GM18868 (cell line): Measurements from ENCODE around the gene CMKLR1.

ENCODE experiments used
- ATAC-seq: cut with Tn5 transposase; IDR thresholded peaks from one replicate; pipeline ENCODE4 v1.9.1; 2021; ENCODE audit warnings: mild to moderate bottlenecking, moderate library complexity; ENCODE audit not compliant: unreplicated experiment

CMKLR1 gene

GRCh38 chr12:108302016-108302402 lies 37.1 kb downstream of the CMKLR1 start:
- no peak for ATAC-seq

- no peak for ATAC-seq
Measured at GRCh38 chr12:108301346-108301745, 37.8 kb downstream of the CMKLR1 start.

- ATAC-seq = no peak
Measured at GRCh38 chr12:108299980-108300696, 39.0 kb downstream of the CMKLR1 start.

- ATAC-seq = no peak
Measured at GRCh38 chr12:108299516-108299915, 39.6 kb downstream of the CMKLR1 start.

GRCh38 chr12:108298761-108299275 lies 40.3 kb downstream of the CMKLR1 start:
- ATAC-seq = no peak

DNA sequence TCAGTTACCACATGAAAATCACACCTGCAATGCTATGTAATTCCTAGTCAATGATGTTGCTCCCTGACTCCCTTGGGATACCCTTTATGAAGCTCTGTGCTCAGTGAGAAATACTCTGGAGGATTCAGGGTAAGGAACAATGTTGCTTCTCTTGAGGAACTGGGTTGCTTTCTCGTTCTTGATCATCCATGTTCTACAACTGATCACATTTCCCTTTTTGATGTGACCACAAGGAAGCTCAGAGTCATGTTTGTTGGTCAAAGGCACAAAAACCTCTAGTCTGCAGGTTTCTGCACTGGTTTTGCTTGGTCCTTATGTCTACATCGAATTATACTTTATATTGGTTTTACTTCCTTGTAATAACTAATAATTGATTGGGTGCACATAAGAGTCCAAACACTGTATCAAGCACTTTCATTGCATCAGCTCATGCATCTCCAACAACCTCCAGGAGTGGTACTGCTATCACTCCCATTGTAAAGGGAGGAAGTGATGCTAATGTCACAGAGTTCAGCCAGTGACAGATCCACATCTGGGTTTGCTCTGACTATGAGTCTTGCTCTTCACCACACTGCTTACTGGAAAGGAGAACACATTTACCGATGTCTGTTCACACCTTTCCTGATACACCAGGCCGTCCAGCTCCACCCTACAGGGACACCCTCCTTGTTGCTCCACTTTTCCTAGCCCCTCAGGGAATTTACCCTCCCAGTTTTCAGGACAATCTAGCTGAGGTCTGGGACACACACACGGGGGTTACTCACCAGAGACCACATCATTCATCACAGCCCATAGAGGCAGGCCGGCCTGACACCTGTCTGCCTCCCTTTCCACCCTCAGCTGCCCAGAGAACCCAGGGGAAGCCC lies 41.0 kb downstream of the CMKLR1 start:
- peak; percentile 74 for ATAC-seq

- ATAC-seq = no peak
Measured at GRCh38 chr12:108297424-108297823, 41.7 kb downstream of the CMKLR1 start.

DNA sequence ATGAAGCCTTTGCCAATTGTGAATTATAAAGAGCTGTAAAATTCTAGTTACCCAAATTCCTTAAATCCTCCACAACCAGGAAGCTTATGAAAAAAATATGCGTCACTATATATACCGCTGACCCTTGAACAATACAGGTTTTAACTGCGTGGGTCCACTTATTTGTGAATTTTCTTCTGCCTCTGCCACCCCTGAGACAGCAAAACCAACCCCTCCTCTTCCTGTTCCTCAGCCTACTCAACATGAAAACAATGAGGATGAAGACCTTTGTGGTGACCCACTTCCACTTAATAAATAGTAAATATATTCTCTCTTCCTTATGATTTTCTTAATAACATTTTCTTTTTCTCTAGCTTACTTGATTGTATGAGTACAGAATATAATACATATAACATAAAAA lies 42.2 kb downstream of the CMKLR1 start:
- ATAC-seq = no peak

DNA sequence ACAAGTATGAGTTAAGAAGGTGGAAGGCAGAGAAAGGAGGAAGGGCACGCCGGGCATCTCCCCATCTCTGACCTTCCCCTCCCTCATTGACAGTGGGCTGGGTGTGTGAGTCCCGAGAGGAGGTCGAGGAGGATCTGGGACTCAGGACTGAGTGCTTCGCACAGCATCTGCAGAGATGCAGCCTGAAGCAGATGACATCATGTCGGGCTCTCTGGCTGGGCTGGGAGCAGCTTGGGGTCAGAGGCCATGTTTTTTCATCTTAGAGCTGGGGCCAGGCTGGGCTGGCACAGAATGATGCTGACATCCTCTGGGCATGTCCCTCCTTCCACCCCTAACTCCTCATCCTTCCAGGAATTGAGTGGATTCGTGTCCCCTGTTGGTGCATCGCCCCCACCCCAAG lies 43.5 kb downstream of the CMKLR1 start:
- no peak for ATAC-seq

DNA sequence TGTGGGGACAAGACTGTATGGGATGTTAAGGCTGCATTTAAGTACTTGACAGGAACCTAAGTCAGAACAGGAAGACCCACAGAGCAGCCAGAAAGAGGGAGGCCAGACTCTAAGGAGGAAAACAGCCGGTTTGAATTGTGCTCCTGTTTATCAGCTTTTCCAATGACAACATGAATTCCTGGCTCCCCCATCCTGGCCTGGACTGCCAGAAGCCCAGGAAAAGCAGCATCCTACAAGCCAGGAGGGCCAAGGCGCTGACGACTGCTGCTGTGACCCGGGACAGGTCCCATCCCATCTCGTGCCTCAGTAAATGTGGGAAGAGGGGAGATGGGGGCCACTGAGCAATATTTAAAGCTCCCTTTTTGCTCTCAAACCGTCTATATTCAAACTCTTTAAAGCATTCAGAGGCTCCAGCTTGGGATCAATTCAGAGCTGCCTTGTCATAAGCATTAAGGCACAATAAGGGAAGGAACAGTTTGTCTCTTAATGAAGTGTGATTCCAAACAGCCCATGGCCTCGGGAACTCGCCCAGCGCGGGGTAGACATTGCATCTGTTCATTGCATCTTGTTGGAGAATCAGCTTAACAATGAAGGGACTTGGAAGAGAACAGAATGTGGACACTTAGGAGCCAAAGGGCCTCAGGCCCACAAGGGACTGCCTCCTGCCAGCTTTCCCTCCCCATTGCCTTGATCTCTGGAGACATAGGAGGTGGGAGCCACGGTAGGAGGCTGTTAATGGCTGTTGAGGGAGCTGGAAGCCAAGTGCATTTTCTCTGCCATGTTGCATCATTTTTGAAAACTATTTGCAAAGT lies 49.6 kb downstream of the CMKLR1 start:
- no peak for ATAC-seq

DNA sequence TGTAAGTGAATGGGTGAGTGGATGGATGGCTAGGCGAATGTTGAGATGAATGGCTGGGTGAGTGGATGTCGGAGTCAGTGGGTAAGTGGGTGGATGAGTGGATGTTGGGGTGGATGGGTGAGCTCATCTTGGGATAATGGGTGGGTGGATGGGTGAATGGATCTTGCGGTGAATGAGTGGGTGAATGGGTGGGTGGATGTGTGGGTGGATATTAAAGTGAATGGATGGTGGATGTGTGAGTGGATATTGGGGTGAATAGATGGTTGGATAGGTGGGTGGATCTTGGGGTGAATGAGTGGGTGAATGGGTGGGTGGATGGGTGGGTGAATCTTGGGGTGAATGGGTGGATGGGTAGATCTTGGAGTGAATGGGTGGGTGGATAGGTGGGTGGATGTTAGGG lies 51.9 kb downstream of the CMKLR1 start:
- ATAC-seq = no peak

- no peak for ATAC-seq
Measured at GRCh38 chr12:108285016-108285415, 54.1 kb downstream of the CMKLR1 start.

GRCh38 chr12:108284163-108284562 lies 54.9 kb downstream of the CMKLR1 start:
- ATAC-seq = no peak

- no peak for ATAC-seq
Measured at GRCh38 chr12:108282676-108283075, 56.4 kb downstream of the CMKLR1 start.

GRCh38 chr12:108282160-108282559 lies 57.0 kb downstream of the CMKLR1 start:
- no peak for ATAC-seq

- no peak for ATAC-seq
Measured at GRCh38 chr12:108277613-108278012, 61.5 kb downstream of the CMKLR1 start.

GRCh38 chr12:108273217-108273616 lies 65.9 kb downstream of the CMKLR1 start:
- no peak for ATAC-seq

- no peak for ATAC-seq
Measured at GRCh38 chr12:108271951-108272872, 66.9 kb downstream of the CMKLR1 start.

DNA sequence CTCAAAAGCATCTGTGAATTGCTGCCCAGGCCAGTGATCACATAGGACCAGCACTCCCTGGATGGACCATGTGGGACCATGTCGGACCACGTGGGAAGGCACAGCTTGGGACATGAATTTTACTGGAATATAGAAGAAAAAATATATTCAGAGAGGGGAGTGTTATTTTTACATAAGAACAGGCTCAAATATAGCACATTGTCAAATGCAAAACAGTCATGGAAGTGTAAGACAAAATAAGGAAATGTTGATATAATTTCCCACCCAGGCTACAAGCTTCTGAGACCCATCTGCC lies 68.3 kb downstream of the CMKLR1 start:
- ATAC-seq = no peak
